Heart left ventricle (tissue), 13 donors: ENCODE data around the gene ZNF853.

Source experiments
- CTCF ChIP-seq, 12 donors: fragments of 200-600 bp; sonication (generic) in 4 of 12; IDR thresholded peaks; one replicate each; pipeline versions ENCODE4 v1.5.0 to v1.8.0; 2018 to 2022; ENCODE audit warnings: antibody characterized with exemption in 12 of 12, mild to moderate bottlenecking in 5 of 12
- POLR2A ChIP-seq, 2 donors: fragments of 450-650 bp; IDR thresholded peaks; one replicate each; pipeline ENCODE4 v1.6.1; 2017; ENCODE audit warnings: antibody characterized with exemption in 2 of 2, mild to moderate bottlenecking in 2 of 2, moderate library complexity in 2 of 2
- donor health status: ischemic (EF 13 %, LVEDD 7.1; RV severe dilation, severe dysfunction).
- donor health status: DM: no; HTN: yes; CAD: no.
- donor health status: DM: no; HTN: no; CAD: no.
- donor health status: ischemic (EF 25% LVEDD 6.9; RV normal size, moderate dysfunction).
- donor health status: ischemic (EF 25% LVEDD 5.7; RV mildly dilated, moderate dysfunction).
- donor health status: ischemic (EF 35%, LVEDD 5.7; RV mildly dilated, moderate dysfunction).
- donor health status: nonischemic (EF 11% LVEDD 7.7; RV severe dilation, severe dysfunction).
- donor health status: DM: yes; HTN: yes; CAD: no.
- donor health status: PGD.
- donor health status: ischemic (EF 29% LVEDD 5.4; RV normal size, mild dysfunction).
- donor health status: nonischemic (EF 23%, LVEDD 6.1; RV moderate dilation, normal function).

- TF ChIP-seq CTCF (IDR thresholded peaks at IDR 0.05) (no peak), POLR2A (IDR thresholded peaks at IDR 0.05) (no peak)
These were observed 1.7 kb upstream of the ZNF853 start for GRCh38 chr7:6613706-6614105.
